T47D (cell line): ENCODE results near the gene OSBPL6.
"Not testable (repeated sequence)": the region's sequence is repeated elsewhere in the genome, so short reads cannot be mapped to it uniquely, and the experiment has no call there.

ENCODE experiments used
- DNase-seq, 2 experiments: peaks; one replicate each; pipeline versions ENCODE4 v3.0.0 to v3.0.0-alpha.2; 2011 to 2012; ENCODE audit warnings: low read depth in 1 of 2, low spot score in 1 of 2
- JUND ChIP-seq: IDR thresholded peaks from 2 replicates; pipeline ENCODE4 v1.6.1; 2012; ENCODE audit warnings: low read depth
- in situ Hi-C: cut with HindIII; loops from 2 replicates; pipeline ENCODE4 v1.10.0; 2016; ENCODE audit warnings: low sequenced_read_pairs, low pct_unique_long_range_greater_than_20kb

Gene OSBPL6

DNA sequence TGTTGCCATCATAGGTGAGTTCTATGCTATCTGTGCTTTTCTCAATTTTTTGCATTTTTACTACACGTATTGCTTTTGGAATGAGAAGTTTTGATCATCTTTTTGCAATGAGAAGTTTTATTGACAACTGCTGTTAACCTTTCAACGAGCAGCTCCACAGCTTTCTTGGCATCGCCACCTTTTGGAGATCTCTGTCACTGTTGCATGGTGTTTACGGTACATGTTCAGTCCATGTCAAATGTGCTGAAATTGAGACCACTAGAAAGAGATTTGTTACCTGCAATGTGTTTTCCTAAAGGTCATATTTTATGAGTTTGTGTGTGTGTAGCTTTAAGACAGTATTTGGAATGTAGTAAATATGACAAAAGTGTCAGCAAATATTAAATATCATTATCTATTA lies 120.8 kb downstream of the OSBPL6 start:
- DNase-seq = no peak
- TF ChIP-seq JUND = no peak
- in situ Hi-C loops = no loop called here

DNA sequence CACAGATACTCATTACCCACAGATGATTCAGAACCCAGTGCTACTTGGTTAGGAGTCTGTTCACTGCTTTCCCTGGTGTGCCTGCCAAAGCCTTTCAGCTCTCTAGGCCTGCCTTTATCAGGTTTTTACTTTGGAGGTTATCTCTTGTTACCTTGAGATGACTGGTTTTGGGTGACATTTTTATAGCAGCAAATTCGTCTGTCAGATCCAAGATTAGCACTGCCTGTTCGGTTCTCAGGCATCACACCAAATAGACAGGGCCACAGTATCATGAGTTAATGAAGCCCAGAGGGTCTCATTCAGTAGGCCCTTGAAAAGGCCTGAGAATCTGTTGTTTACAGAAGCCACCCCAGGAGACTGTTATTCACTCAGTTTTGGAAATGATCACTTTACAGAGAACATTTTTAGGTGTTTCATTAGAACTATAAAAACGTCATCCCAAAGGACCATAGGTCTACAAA lies 121.2 kb downstream of the OSBPL6 start:
- no peak for DNase-seq

DNA sequence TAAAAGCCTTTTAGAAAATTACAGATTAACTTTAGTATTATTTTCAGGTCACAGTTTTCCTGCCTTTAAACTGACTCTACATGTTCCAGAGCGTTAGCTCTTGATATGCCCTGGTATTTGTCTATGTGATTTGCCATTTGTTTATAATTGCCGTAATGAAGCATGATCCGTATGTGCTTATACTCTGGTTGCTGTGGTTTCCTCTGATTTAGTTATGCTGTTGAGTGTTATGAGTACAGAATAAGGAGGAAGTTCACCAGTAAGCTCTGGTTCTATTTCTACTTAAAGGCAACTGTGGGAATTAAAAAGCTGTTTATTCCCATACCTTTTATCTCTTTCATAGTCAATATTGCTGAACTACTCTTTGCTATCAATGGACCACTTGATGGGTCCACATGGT lies 123.5 kb downstream of the OSBPL6 start:
- in situ Hi-C loops = no loop called here
- DNase-seq = no peak
- TF ChIP-seq JUND = no peak

More for the DNA sequence above, 121.2 kb downstream of the OSBPL6 start:
- TF ChIP-seq JUND = no peak
- in situ Hi-C loops = no loop called here

DNA sequence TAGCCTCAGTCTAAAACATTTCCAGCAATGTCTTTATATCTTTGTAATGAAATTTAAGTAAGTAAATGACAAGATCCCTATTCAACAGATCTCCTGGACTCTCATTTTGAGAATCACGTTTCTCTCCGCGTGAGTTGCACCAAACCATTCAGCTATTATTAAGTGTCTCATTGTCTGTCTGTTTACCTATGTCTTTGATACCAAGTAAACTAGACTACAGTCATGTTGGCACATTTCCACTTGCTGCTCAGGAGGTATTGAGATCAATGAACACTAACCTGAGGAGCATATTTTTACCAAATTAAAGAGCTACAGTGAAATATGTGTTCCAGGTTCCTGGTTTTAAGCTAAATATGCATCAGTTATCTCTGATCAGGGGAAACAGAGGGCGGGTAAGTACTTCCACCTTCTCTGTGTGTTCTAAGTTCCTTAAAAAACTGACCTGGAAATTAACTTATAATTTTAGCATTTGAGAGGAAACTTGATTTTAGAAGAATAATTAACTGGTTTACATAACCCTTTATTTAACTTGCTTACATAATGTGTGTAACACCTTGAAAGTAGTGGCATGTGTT lies 125.8 kb downstream of the OSBPL6 start:
- no peak for TF ChIP-seq JUND
- no peak for DNase-seq
- in situ Hi-C loops = no loop called here

DNA sequence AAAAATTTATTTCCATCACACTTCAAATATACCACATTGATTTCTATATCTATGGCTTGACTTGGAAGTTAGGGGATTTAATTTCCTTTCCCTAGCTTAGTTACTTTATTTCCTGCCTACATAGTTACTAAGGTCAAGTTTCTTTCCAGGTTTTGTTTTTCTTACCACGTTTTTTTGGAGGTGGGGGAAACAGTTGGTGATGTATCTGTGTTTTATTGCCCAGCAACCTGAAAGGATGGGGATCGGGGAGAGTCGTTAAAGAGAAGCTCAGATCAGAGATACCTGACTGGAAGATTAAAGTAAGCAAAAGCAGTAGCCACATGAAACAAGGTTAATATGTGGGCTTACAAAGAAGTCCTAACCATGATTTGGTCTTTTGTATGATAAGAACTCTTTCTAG lies 127.8 kb downstream of the OSBPL6 start:
- TF ChIP-seq JUND = no peak
- in situ Hi-C loops = no loop called here
- no peak for DNase-seq

DNA sequence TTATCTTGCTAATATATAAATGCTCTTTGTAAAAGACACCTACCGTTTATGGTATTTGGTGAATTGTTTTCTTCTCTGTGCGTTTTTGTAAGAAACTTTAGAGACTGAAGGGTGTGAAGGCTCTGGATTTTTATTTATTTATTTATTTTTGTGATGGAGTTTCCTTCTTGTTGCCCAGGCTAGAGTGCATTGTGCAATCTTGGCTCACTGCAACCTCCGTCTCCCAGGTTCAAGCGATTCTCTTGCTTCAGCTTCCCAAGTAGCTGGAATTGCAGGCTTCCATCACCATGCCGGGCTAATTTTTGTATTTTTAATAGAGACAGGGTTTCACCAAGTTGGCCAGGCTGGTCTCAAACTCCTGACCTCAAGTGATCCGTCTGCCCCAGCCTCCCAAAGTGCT lies 129.0 kb downstream of the OSBPL6 start:
- in situ Hi-C loops, DNase-seq: not testable (repeated sequence)

DNA sequence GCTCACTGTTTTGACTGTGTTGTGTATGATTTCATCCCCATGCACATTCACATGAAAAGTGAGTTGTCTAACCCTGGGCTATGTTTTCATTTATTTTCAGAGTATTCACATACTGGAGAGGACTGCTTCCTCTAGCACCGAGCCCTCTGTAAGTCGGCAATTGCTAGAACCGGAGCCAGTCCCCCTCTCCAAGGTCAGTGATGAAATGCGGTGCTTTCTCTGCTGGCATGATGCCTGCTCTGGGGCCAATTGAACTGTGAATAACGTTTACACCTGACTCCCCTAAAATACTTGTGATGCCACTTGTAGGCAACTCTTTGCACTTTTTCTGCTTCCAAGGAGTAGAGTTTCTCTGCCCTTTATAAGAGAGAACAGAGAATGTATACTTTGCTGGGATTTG lies 129.8 kb downstream of the OSBPL6 start:
- in situ Hi-C loops = no loop called here
- DNase-seq = no peak
- no peak for TF ChIP-seq JUND

DNA sequence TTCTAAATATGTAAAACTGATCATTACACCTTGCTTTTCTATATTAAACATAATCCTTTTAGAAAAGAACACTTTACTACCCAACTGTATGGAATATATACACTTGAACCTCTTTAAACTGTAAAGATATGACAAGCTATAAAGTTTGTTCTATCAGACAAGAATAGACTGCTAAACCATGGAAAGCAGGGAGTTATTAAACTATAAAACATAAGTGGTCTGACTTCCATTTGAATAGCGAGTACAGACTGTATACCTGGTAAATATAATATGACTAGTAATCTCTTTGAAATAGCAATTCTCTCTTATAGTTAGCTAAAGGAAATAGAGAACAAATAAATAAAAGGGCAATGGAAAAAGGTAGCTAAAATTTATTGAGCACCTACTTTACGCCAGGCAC lies 131.0 kb downstream of the OSBPL6 start:
- DNase-seq = no peak
- TF ChIP-seq JUND = no peak
- in situ Hi-C loops = no loop called here

DNA sequence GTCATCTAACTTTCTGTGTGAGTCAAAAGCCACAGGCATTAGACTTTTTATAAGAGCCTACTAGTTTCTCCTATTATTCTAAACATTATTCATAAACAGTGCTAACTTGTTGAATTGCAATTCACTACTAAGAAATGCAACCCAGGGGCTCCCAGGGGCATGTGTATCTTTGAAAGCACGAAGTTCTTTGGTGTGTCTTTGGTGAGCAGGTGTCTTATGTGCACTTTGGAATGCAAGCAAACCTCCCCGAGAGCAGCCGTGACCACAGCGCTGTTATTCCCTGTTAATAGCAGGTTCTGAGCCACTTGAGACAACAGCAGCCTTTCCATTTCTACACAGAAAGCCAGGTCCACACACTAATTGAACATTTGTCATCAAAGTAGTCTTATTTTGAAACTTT lies 133.2 kb downstream of the OSBPL6 start:
- no peak for DNase-seq
- in situ Hi-C loops = no loop called here

DNA sequence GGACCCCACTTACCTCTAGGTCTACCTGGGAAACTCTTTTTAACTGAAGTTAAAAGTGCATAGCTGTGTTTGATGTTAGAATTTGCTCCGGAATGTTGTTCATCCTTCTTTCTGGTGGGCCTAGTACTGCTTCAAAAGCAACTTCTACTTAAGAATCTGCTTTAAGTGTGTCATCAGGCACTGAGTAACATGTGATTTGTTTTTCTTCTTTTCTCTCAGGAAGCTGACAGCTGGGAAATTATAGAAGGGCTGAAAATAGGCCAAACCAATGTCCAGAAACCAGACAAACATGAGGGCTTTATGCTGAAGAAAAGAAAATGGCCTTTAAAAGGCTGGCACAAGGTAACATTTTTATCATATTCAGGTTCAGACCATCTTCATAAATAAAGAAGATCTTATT lies 133.7 kb downstream of the OSBPL6 start:
- no peak for TF ChIP-seq JUND
- in situ Hi-C loops = no loop called here
- DNase-seq = no peak

More for the DNA sequence above, 133.2 kb downstream of the OSBPL6 start:
- no peak for TF ChIP-seq JUND

DNA sequence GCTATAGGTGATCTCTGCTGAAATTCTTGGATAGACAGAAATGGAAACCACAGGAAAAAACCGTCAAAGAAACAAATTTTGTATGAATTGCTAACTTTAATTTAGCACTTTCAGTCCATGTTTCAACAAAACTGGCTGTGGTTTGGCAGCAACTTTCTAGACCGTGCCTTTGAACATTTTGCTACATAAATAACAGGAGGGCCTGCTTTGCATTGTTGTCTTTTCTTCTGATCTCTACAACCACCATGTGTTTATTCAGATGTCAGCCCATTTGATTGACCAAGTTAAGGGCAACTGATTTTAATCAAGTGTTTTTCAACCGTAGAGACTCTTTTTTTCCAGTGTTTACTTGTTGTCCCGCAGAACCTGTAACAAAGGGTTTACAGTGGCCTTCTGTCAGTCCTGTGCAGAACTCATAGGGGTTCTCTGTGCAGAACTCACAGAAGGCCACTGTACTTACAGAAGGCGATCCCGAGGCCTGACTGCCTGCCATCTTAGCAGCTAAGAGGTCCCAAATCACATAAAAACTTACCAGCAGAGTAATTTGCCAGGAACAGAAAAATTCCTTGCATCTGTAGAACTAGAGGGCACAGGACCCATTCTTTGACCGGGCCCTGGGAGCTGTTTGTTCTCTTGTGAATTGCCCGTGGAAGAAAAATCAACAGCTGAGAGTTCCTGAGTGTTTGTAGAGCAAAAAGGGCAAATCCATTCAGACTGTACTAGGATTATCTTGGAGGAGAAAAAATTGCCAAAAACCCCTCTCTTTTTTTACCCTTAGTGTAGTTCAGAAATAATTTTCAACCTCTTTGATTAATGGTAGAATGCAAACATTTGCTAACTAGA lies 136.1 kb downstream of the OSBPL6 start:
- in situ Hi-C loops = no loop called here
- DNase-seq = no peak
- TF ChIP-seq JUND = no peak

DNA sequence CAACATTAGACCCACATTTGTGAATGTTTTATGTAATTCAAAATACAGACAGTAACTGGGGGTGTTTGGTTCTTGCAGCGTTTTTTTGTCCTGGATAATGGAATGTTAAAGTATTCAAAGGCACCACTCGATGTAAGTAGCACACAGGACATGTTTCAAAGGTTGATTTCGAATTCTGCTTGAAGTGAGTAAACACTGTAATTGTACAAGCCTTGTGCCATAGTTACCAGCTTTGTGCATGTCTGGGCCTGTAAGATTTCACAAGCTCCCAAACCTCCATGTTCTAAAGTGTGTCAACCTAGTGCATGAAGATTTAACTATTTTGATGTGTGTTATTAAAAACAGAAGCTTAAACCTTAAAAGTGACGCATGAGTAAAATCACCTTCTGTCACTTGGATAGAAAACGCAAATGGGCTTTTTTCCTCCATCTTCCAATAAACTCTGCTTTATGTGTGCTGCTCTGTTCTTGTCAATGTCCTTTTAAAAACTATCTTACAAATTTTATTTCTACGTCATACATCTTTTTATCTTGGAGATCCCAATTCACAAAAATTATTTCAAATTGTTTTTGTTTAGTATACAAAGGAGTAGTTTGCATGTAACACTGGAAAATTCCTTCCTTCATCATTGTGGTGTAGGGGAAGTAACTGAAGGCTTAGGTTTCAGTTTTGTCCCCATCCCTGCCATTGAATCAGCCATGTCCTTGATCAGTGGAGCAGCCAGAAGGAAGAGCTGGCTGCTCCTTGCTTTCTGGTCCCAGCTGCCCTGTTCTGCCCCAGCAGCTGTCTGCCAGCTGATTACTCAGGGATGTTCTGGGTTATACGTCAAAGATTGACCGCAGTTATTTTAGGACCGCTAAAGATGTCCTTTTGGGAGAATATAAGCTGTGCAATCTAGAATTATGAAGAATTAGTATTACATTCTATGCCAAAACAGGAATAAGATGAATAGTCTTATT lies 137.4 kb downstream of the OSBPL6 start:
- no peak for DNase-seq
- in situ Hi-C loops = no loop called here
- TF ChIP-seq JUND = no peak
